Neuronal stem cell (in vitro differentiated cells): Measurements from ENCODE around the gene ATAT1.

ENCODE experiments used
- DNase-seq: peaks from one replicate; pipeline ENCODE4 v3.0.0-alpha.2; 2013; ENCODE audit warnings: low spot score
- H2AFZ ChIP-seq: one replicate; pipeline ENCODE4 v1.6.1; 2013; ENCODE audit warnings: mild to moderate bottlenecking, low read length, inconsistent platforms
- H2AK5ac ChIP-seq: 2 replicates; pipeline ENCODE4 v1.6.1; 2013; ENCODE audit warnings: low read depth, mild to moderate bottlenecking, inconsistent platforms, low read length, moderate library complexity, mixed read lengths
- H2BK120ac ChIP-seq: 2 replicates; pipeline ENCODE4 v1.6.1; 2013; ENCODE audit warnings: low read depth, mild to moderate bottlenecking, inconsistent platforms, low read length, moderate library complexity, mixed read lengths
- H2BK12ac ChIP-seq: one replicate; pipeline ENCODE4 v1.6.1; 2013; ENCODE audit warnings: low read length, inconsistent platforms
- H2BK15ac ChIP-seq: 2 replicates; pipeline ENCODE4 v1.6.1; 2013; ENCODE audit warnings: mild to moderate bottlenecking, low read length, inconsistent platforms, mixed read lengths
- H2BK5ac ChIP-seq: one replicate; pipeline ENCODE4 v1.6.1; 2013; ENCODE audit warnings: inconsistent platforms, mild to moderate bottlenecking, low read length, moderate library complexity
- H3K14ac ChIP-seq: one replicate; pipeline ENCODE4 v1.6.1; 2013; ENCODE audit warnings: low read length, inconsistent platforms
- H3K18ac ChIP-seq: 2 replicates; pipeline ENCODE4 v1.6.1; 2013; ENCODE audit warnings: low read length, inconsistent platforms
- H3K23ac ChIP-seq: 2 replicates; pipeline ENCODE4 v1.6.1; 2013; ENCODE audit warnings: low read depth, mild to moderate bottlenecking, mixed read lengths, low read length, inconsistent platforms; ENCODE audit not compliant: poor library complexity
- H3K27ac ChIP-seq: replicated peaks from 3 replicates; pipeline ENCODE4 v1.5.1; 2013; ENCODE audit warnings: low read length, inconsistent platforms
- H3K27me3 ChIP-seq, 3 experiments: 2 replicates each; pipeline ENCODE4 v1.6.1; 2013; ENCODE audit warnings: low read length in 3 of 3, mild to moderate bottlenecking in 2 of 3, inconsistent platforms in 1 of 3, low read depth in 1 of 3, mixed read lengths in 1 of 3, moderate library complexity in 1 of 3; ENCODE audit not compliant: control insufficient read depth in 3 of 3, insufficient read depth in 3 of 3
- H3K36me3 ChIP-seq, 2 donors: replicated peaks in 1 of 2; 2 replicates each; pipeline ENCODE4 v1.6.1; 2013; ENCODE audit warnings: low read length in 2 of 2; ENCODE audit not compliant: control insufficient read depth in 2 of 2, insufficient read depth in 2 of 2
- H3K4ac ChIP-seq: 2 replicates; pipeline ENCODE4 v1.6.1; 2013; ENCODE audit warnings: inconsistent platforms, mild to moderate bottlenecking, low read length, moderate library complexity
- H3K4me1 ChIP-seq, 2 donors: 1 replicate in 1 of 2; 2 replicates in 1 of 2; pipeline ENCODE4 v1.6.1; 2013; ENCODE audit warnings: low read length in 2 of 2, low read depth in 1 of 2; ENCODE audit not compliant: control insufficient read depth in 2 of 2, insufficient read depth in 1 of 2
- H3K4me2 ChIP-seq: one replicate; pipeline ENCODE4 v1.6.1; 2013; ENCODE audit warnings: mild to moderate bottlenecking, low read length, inconsistent platforms; ENCODE audit not compliant: insufficient read depth, poor library complexity, severe bottlenecking
- H3K4me3 ChIP-seq, 2 donors: 2 replicates each; pipeline ENCODE4 v1.5.1; 2013; ENCODE audit warnings: low read length in 2 of 2, mild to moderate bottlenecking in 2 of 2, inconsistent platforms in 1 of 2, moderate library complexity in 1 of 2
- H3K79me1 ChIP-seq: one replicate; pipeline ENCODE4 v1.6.1; 2013; ENCODE audit warnings: low read depth, mild to moderate bottlenecking, inconsistent platforms, low read length, moderate library complexity
- H3K9ac ChIP-seq: one replicate; pipeline ENCODE4 v1.6.1; 2013; ENCODE audit warnings: mild to moderate bottlenecking, low read depth, low read length, inconsistent platforms; ENCODE audit not compliant: poor library complexity
- H3K9me3 ChIP-seq, 2 donors: replicated peaks in 1 of 2; 2 replicates each; pipeline versions ENCODE3 to v1.6.1; 2013; ENCODE audit warnings: low read length in 2 of 2, mild to moderate bottlenecking in 2 of 2, inconsistent platforms in 1 of 2, low read depth in 1 of 2, mixed read lengths in 1 of 2, moderate library complexity in 1 of 2; ENCODE audit not compliant: control insufficient read depth in 2 of 2, insufficient read depth in 1 of 2
- H4K8ac ChIP-seq: one replicate; pipeline ENCODE4 v1.6.1; 2013; ENCODE audit warnings: low read depth, mild to moderate bottlenecking, inconsistent platforms, low read length, moderate library complexity
- H4K91ac ChIP-seq: one replicate; pipeline ENCODE4 v1.6.1; 2013; ENCODE audit warnings: low read length, low read depth, mild to moderate bottlenecking, inconsistent platforms; ENCODE audit not compliant: poor library complexity
- WGBS, 2 donors: extraction: QIAGEN DNeasy Blood & Tissue Kit; methylation state at CpG; one replicate each; pipeline ENCODE4 v1.1.7; 2013; ENCODE audit warnings: missing lambda C conversion rate in 2 of 2, mixed read lengths in 1 of 2; ENCODE audit not compliant: insufficient read length in 2 of 2, insufficient replicate concordance in 1 of 2; ENCODE audit errors: extremely low coverage in 2 of 2; 5-methylcytosine and 5-hydroxymethylcytosine counted together

ATAT1 gene

DNA sequence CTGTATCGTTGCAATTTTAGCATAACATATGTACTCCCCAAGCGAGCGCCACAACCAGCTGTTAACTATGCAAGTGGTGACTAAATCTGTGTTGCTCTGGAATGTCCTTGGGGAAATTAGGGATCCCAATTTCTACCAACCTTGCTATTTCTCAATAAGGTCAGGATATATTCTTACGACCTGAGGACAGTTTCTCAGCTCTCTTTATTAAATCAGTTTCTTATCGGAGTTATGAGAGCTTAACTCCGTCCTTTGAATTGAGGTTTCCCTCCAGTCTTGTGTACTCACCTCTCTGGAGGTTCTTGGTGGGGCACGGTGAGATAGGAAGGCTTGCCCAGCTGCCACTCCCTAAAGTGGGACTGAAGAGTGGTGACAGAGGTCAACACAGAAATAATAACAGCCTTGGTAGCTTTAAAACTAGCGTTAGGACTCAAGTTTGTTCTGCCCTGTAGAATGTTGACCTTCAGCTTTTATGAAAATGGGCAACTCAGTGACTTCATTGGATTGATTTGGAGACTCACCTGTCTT, 8.3 kb upstream of the ATAT1 start:
- H2BK12ac ChIP-seq = no peak overlapping the region
- no peak overlapping the region for H3K9ac ChIP-seq
- no peak overlapping the region for H3K27ac ChIP-seq
- no peaks in the 10 kb centered on the region for H3K27me3 ChIP-seq
- H2BK15ac ChIP-seq = no peak overlapping the region
- H2AK5ac ChIP-seq = no peak overlapping the region
- H2AFZ ChIP-seq = peak overlapping the region; percentile 81
- no peak overlapping the region for H3K4ac ChIP-seq
- H4K8ac ChIP-seq = no peak overlapping the region
- peaks cover 10 to 71% of the 10 kb centered on the region in 2 donors for H3K36me3 ChIP-seq
- no peak overlapping the region for H2BK5ac ChIP-seq
- no peak overlapping the region for H3K23ac ChIP-seq
- H3K4me2 ChIP-seq = peak overlapping the region; percentile 45
- no peak overlapping the region for H4K91ac ChIP-seq
- H3K18ac ChIP-seq = no peak overlapping the region
- H3K14ac ChIP-seq = no peak overlapping the region
- H3K4me1 ChIP-seq = peaks cover 10 to 11% of the 10 kb centered on the region in 2 donors
- no peaks in the 10 kb centered on the region for H3K9me3 ChIP-seq
- no CpG with 5 or more reads among the region's 8 CpGs for WGBS, 2 donors
- H3K79me1 ChIP-seq = peaks cover 2% of the 10 kb centered on the region
- H3K4me3 ChIP-seq = peak overlapping the region; percentile 73 to 87
- H2BK120ac ChIP-seq = no peak overlapping the region
- no peak for DNase-seq

DNA sequence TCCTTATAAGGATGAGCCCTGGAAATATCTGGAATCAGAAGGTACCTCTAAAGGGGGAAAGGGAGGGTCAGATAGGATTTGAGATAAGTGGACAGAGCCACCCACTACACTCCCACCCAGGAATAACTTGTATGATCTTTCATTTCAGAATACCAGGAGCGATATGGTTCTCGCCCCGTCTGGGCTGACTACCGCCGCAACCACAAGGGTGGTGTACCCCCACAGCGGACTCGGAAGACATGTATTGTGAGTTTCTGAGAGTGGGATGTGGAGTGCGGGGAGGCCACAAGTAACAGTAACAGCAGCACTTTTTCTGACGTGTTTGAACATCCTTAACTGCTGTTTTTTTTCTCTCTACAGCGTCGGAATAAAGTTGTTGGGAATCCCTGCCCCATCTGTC, 7.1 kb upstream of the ATAT1 start:
- no peak overlapping the region for H4K91ac ChIP-seq
- DNase-seq = no peak
- H2BK5ac ChIP-seq = no peak overlapping the region
- no peak overlapping the region for H3K18ac ChIP-seq
- peaks cover 10 to 71% of the 10 kb centered on the region in 2 donors for H3K36me3 ChIP-seq
- H3K9ac ChIP-seq = no peak overlapping the region
- no peak overlapping the region for H2AFZ ChIP-seq
- H2AK5ac ChIP-seq = no peak overlapping the region
- no peak overlapping the region for H3K27ac ChIP-seq
- no peak overlapping the region for H3K4me3 ChIP-seq
- H3K4me2 ChIP-seq = no peak overlapping the region
- no peak overlapping the region for H2BK12ac ChIP-seq
- H4K8ac ChIP-seq = no peak overlapping the region
- no CpG with 5 or more reads among the region's 11 CpGs for WGBS, 2 donors
- no peak overlapping the region for H3K14ac ChIP-seq
- no peaks in the 10 kb centered on the region for H3K79me1 ChIP-seq
- no peak overlapping the region for H3K4ac ChIP-seq
- H2BK15ac ChIP-seq = no peak overlapping the region
- no peaks in the 10 kb centered on the region for H3K27me3 ChIP-seq
- no peaks in the 10 kb centered on the region for H3K9me3 ChIP-seq
- H3K23ac ChIP-seq = no peak overlapping the region
- no peak overlapping the region for H2BK120ac ChIP-seq
- peaks cover 6 to 7% of the 10 kb centered on the region in 2 donors for H3K4me1 ChIP-seq

DNA sequence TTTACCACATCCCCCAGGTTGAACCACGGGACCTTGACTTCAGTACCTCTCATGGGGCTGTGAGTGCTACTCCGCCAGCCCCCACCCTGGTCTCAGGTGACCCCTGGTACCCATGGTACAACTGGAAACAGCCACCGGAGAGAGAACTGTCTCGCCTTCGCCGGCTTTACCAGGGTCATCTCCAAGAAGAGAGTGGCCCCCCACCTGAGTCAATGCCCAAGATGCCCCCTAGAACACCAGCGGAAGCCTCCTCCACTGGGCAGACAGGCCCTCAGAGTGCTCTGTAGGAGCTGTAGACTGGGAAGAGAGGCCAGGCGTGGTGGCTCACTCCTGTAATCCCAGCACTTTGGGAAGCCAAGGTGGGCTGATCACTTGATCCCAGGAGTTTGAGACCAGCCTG, 1.2 kb upstream of the ATAT1 start:
- Histone ChIP-seq H2BK5ac (no peak overlapping the region), H3K4me2 (no peak overlapping the region), H3K36me3 (peaks cover 27 to 88% of the 10 kb centered on the region in 2 donors), H2BK12ac (no peak overlapping the region), H3K18ac (no peak overlapping the region), H3K4me1 (peaks cover 5 to 7% of the 10 kb centered on the region in 2 donors), H3K9ac (no peak overlapping the region), H2BK120ac (no peak overlapping the region), H3K4me3 (no peak overlapping the region), H3K27ac (no peak overlapping the region), H3K23ac (no peak overlapping the region), H4K8ac (no peak overlapping the region), H3K79me1 (peaks cover 3% of the 10 kb centered on the region), H3K9me3 (no peaks in the 10 kb centered on the region), H2AK5ac (no peak overlapping the region), H2AFZ (no peak overlapping the region), H3K27me3 (no peaks in the 10 kb centered on the region), H2BK15ac (no peak overlapping the region), H3K4ac (no peak overlapping the region), H4K91ac (no peak overlapping the region), H3K14ac (no peak overlapping the region)
- no peak for DNase-seq
- no CpG with 5 or more reads among the region's 8 CpGs for WGBS, 2 donors

DNA sequence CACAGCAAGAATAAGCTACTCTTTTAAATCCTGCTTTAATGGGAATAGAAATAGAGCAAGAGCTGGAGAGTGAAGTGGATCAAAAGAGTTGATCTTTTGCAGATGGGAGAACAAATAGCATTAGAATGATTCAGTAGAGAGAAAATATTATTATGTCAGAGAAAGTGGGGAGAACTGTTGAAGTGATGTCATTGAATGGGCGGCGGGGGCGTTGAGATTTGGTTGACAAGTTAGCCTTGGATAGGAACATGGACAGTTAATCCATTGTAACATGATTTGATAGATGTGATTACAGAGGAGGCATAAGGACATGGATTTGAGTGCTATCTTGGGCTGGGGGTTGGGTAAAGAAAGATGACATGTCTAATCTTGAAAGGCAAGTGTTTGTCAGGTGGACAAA, 9.2 kb downstream of the ATAT1 start:
- H2BK5ac ChIP-seq = no peak overlapping the region
- H4K91ac ChIP-seq = no peak overlapping the region
- no peak overlapping the region for H2AFZ ChIP-seq
- no peaks in the 10 kb centered on the region for H3K27me3 ChIP-seq
- H4K8ac ChIP-seq = no peak overlapping the region
- no peak for DNase-seq
- no peak overlapping the region for H3K4ac ChIP-seq
- no peak overlapping the region for H2AK5ac ChIP-seq
- no peak overlapping the region for H3K9ac ChIP-seq
- H3K18ac ChIP-seq = no peak overlapping the region
- no CpG with 5 or more reads among the region's 3 CpGs for WGBS, 2 donors
- no peak overlapping the region for H2BK15ac ChIP-seq
- peaks cover 27 to 84% of the 10 kb centered on the region in 2 donors for H3K36me3 ChIP-seq
- H3K4me2 ChIP-seq = no peak overlapping the region
- no peak overlapping the region for H3K27ac ChIP-seq
- H3K79me1 ChIP-seq = no peaks in the 10 kb centered on the region
- no peak overlapping the region for H2BK12ac ChIP-seq
- H3K4me1 ChIP-seq = no peaks in the 10 kb centered on the region
- H3K23ac ChIP-seq = no peak overlapping the region
- H3K9me3 ChIP-seq = no peaks in the 10 kb centered on the region
- H3K4me3 ChIP-seq = no peak overlapping the region
- H3K14ac ChIP-seq = no peak overlapping the region
- H2BK120ac ChIP-seq = no peak overlapping the region
